H1 (cell line): Measurements from ENCODE around the gene MYOM1. TPM values are rescaled to one million over a fixed set of nuclear protein-coding genes. Genes with fewer than 3 reads are reported as not detected.

Experiments
- PHF8 ChIP-seq: fragments of 200-600 bp; sonication (generic); conservative IDR thresholded peaks from 2 replicates; pipeline ENCODE4 v1.7.1; 2012; ENCODE audit warnings: low read depth, mild to moderate bottlenecking, inconsistent platforms, low read length, moderate library complexity
- RAD21 ChIP-seq, 2 experiments: IDR thresholded peaks in 1 of 2; conservative IDR thresholded peaks in 1 of 2; 2 replicates each; pipeline ENCODE4 v1.6.1; 2011; ENCODE audit warnings: low read depth in 2 of 2, low read length in 2 of 2, improper control_type of control experiment in 1 of 2, inconsistent platforms in 1 of 2, mild to moderate bottlenecking in 1 of 2, moderate library complexity in 1 of 2
- polyA plus RNA-seq, 7 experiments: library from polyadenylated mRNA; depleted of rRNA in 3 of 7; stranded (reverse) in 5 of 7; unstranded in 2 of 7; fragments of >200 nt in 5 of 7; fragments of 200-250 nt in 2 of 7; gene quantifications; 1 replicate in 5 of 7; 2 replicates in 1 of 7; 4 replicates in 1 of 7; pipeline versions ENCODE4 v1.2.1 to v1.2.3, GENCODE V29; 2011 to 2013; ENCODE audit warnings: missing spikeins in 2 of 7, mixed read lengths in 2 of 7
- total RNA-seq: library from RNA; stranded (reverse); fragmentation: NEBNext Ultra II Directional; extraction: Animal tissue kit (Norgen Biotek cat#: 25700); gene quantifications from 2 replicates; pipeline ENCODE4 v1.2.1, GENCODE V29; 2021

Gene MYOM1
- total and polyA plus RNA-seq, 2 of the 8 experiments (the other 6 are each of a cell fraction or from before 2014, with no cell fraction given) = 0.06 to 0.32 TPM

GRCh38 chr18:3086871-3087270, 132.9 kb downstream of the MYOM1 start (continued):
- no peak for TF ChIP-seq RAD21 (IDR thresholded peaks at IDR 0.05 in 1 of 2, conservative IDR thresholded peaks at IDR 0.05 in 1 of 2; ENCODE audit: low read depth in 2 of 2, low read length in 2 of 2)
- no peak for TF ChIP-seq PHF8
- TF ChIP-seq, all 59 proteins: peak for 0
